Endothelial cell (in vitro differentiated cells): ENCODE measurements around the gene SNAI3. TPM values are rescaled to one million over a fixed set of nuclear protein-coding genes. Genes with fewer than 3 reads are reported as not detected.

Experiments used
- DNase-seq: peaks from one replicate; pipeline ENCODE4 v3.0.0; 2021; ENCODE audit warnings: low spot score
- H3K27ac Mint-ChIP-seq: one replicate; pipeline ENCODE4 v1.8.0; 2021; ENCODE audit warnings: mixed read lengths, inconsistent platforms; ENCODE audit not compliant: unreplicated experiment
- H3K27me3 Mint-ChIP-seq: one replicate; pipeline ENCODE4 v1.8.0; 2021; ENCODE audit warnings: mild to moderate bottlenecking, moderate library complexity, mixed read lengths, inconsistent platforms; ENCODE audit not compliant: unreplicated experiment
- H3K36me3 Mint-ChIP-seq: one replicate; pipeline ENCODE4 v1.8.0; 2021; ENCODE audit warnings: mild to moderate bottlenecking, low read depth, mixed read lengths, inconsistent platforms; ENCODE audit not compliant: unreplicated experiment
- H3K4me1 Mint-ChIP-seq: one replicate; pipeline ENCODE4 v1.8.0; 2021; ENCODE audit warnings: mild to moderate bottlenecking, mixed read lengths, inconsistent platforms; ENCODE audit not compliant: unreplicated experiment
- H3K4me3 Mint-ChIP-seq: one replicate; pipeline ENCODE4 v1.8.0; 2021; ENCODE audit warnings: mild to moderate bottlenecking, mixed read lengths, inconsistent platforms; ENCODE audit not compliant: unreplicated experiment
- H3K9me3 Mint-ChIP-seq: one replicate; pipeline ENCODE4 v1.8.0; 2021; ENCODE audit warnings: mixed read lengths, inconsistent platforms; ENCODE audit not compliant: unreplicated experiment
- CTCF ChIP-seq: fragments of 200-600 bp; sonication (generic); IDR thresholded peaks from one replicate; pipeline ENCODE4 v1.5.0; 2021; ENCODE audit warnings: antibody characterized with exemption; ENCODE audit not compliant: unreplicated experiment
- total RNA-seq: library from RNA; stranded (reverse); fragmentation: NEBNext Ultra II Directional; extraction: Animal tissue kit (Norgen Biotek cat#: 25700); gene quantifications from one replicate; pipeline ENCODE4 v1.2.1, GENCODE V29; 2021; ENCODE audit not compliant: unreplicated experiment

The SNAI3 gene
- total RNA-seq, 1 donor from 2014 or later: 2.6 TPM

- DNase-seq: no peak
- TF ChIP-seq CTCF: no peak
- Mint-ChIP-seq H3K27me3 (peaks cover 17% of the 10 kb centered on the region), H3K9me3 (no peaks in the 10 kb centered on the region), H3K27ac (no peak overlapping the region), H3K36me3 (no peaks in the 10 kb centered on the region), H3K4me1 (no peaks in the 10 kb centered on the region), H3K4me3 (no peak overlapping the region)
Observed at GRCh38 chr16:88687676-88688012, 1.3 kb upstream of the SNAI3 start.

- Mint-ChIP-seq H3K27ac (no peak overlapping the region), H3K27me3 (peaks cover 17% of the 10 kb centered on the region), H3K36me3 (no peaks in the 10 kb centered on the region), H3K4me1 (no peaks in the 10 kb centered on the region), H3K9me3 (no peaks in the 10 kb centered on the region), H3K4me3 (no peak overlapping the region)
- TF ChIP-seq CTCF: no peak
- DNase-seq: no peak
Observed at GRCh38 chr16:88687254-88687576, 908 bp upstream of the SNAI3 start.

GRCh38 chr16:88686062-88686438, 257 bp downstream of the SNAI3 start:
- H3K27ac Mint-ChIP-seq: no peak overlapping the region
- no peak overlapping the region for H3K4me3 Mint-ChIP-seq
- no peaks in the 10 kb centered on the region for H3K4me1 Mint-ChIP-seq
- H3K27me3 Mint-ChIP-seq: peaks cover 17% of the 10 kb centered on the region
- no peak for TF ChIP-seq CTCF
- H3K9me3 Mint-ChIP-seq: no peaks in the 10 kb centered on the region
- H3K36me3 Mint-ChIP-seq: no peaks in the 10 kb centered on the region
- DNase-seq: peak; percentile 11

- H3K27ac Mint-ChIP-seq: no peak overlapping the region
- TF ChIP-seq CTCF: peak; percentile 45
- H3K27me3 Mint-ChIP-seq: peaks cover 15% of the 10 kb centered on the region
- no peak overlapping the region for H3K4me3 Mint-ChIP-seq
- no peaks in the 10 kb centered on the region for H3K9me3 Mint-ChIP-seq
- no peaks in the 10 kb centered on the region for H3K4me1 Mint-ChIP-seq
- H3K36me3 Mint-ChIP-seq: no peaks in the 10 kb centered on the region
- peak; percentile 54 for DNase-seq
Observed at GRCh38 chr16:88685156-88686061, 898 bp downstream of the SNAI3 start.

GRCh38 chr16:88684569-88685155, 1.6 kb downstream of the SNAI3 start:
- DNase-seq: no peak
- no peak overlapping the region for H3K4me3 Mint-ChIP-seq
- H3K27me3 Mint-ChIP-seq: peaks cover 13% of the 10 kb centered on the region
- TF ChIP-seq CTCF: no peak
- H3K36me3 Mint-ChIP-seq: no peaks in the 10 kb centered on the region
- H3K27ac Mint-ChIP-seq: no peak overlapping the region
- H3K4me1 Mint-ChIP-seq: no peaks in the 10 kb centered on the region
- H3K9me3 Mint-ChIP-seq: no peaks in the 10 kb centered on the region
